ENCODE results near the gene ZNF684.

Gene ZNF684

GRCh38 chr1:40575336-40575735 is 43.9 kb downstream of the ZNF684 start:
- no peak for DNase-seq

- DNase-seq = no peak
These were observed 50.7 kb downstream of the ZNF684 start for GRCh38 chr1:40582116-40582515.

- DNase-seq = no peak
These were observed 52.5 kb downstream of the ZNF684 start for GRCh38 chr1:40583980-40584379.

GRCh38 chr1:40588586-40588985 is 57.1 kb downstream of the ZNF684 start:
- no peak for DNase-seq

GRCh38 chr1:40592107-40592803 is 60.8 kb downstream of the ZNF684 start:
- DNase-seq = no peak

- DNase-seq = no peak
These were observed 62.2 kb downstream of the ZNF684 start for GRCh38 chr1:40593449-40594186.

- DNase-seq = no peak
These were observed 62.7 kb downstream of the ZNF684 start for GRCh38 chr1:40594187-40594531.

GRCh38 chr1:40595623-40596022 is 64.2 kb downstream of the ZNF684 start:
- no peak for DNase-seq

Measured in stimulated activated CD4-positive, alpha-beta T cell treated with anti-CD3 and anti-CD28 coated beads, Interleukin-4, amount 100 ng/mL, for 1 hour (primary cell).